ENCODE data around the gene IRF9.

GRCh38 chr14:24143511-24143910 is 17.6 kb upstream of the IRF9 start:
- TF ChIP-seq CTCF (conservative IDR thresholded peaks at IDR 0.05; ENCODE audit: low read depth in 2 of 2) (no peak), REST (IDR thresholded peaks at IDR 0.05; ENCODE audit: unreplicated experiment) (no peak), POLR2AphosphoS5 (IDR thresholded peaks at IDR 0.05; ENCODE audit: low read depth) (no peak), JUNB (IDR thresholded peaks at IDR 0.05; ENCODE audit: unreplicated experiment) (no peak), EZH2 (IDR thresholded peaks at IDR 0.05; ENCODE audit: low read depth, unreplicated experiment) (no peak), EZH2phosphoT487 (IDR thresholded peaks at IDR 0.05; ENCODE audit: unreplicated experiment) (no peak), ZNF114 (CRISPR knock-in tag; IDR thresholded peaks at IDR 0.05) (no peak)

All from GM23338 (cell line).